ENCODE results near the gene RPL35.
A peak's percentile ranks its signal among the peaks of the same experiment; 100 is the strongest.

Gene RPL35

DNA sequence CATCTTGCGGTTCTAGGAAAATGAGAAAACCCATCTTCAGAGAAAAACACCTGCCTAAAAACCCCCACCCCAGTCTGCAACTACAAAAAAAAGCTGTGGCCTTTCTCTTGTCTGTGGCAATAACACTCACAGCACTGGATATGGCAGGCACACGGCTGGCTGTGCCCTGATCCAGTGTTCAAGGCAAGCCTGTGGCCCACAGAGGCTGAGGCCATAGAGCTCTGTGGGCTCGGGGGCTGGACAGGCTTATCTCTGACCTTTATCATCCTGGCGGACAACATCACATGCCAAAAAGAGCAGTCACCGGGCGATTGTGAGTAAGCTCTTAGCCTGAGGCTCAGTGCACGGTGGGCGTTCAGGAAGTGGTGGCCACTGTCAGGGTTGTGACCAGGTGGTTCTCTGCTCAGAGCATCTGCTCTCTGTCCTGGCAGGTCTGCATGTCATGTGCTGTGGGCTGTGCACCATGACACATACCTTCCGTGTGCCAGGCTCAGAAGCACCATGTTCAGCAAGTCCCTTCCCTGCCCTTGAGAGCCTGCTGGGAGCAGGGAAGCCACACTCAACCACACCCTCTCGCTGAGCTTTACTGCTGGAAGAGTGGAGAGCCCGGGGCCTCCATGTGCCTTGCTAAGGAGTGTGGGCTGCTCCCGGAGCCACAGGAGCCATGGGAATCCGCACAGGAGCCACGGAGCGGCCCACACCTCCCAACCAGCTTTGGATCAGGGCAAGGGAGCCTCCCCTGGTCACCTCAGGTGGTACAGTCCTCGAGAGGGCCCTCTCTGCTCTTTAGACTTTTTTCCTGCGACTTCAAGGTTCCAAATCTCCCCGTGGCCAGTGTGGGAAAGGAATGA, 43.1 kb downstream of the RPL35 start:
- DNase-seq (ENCODE audit: low spot score), result peak; percentile 26

DNA sequence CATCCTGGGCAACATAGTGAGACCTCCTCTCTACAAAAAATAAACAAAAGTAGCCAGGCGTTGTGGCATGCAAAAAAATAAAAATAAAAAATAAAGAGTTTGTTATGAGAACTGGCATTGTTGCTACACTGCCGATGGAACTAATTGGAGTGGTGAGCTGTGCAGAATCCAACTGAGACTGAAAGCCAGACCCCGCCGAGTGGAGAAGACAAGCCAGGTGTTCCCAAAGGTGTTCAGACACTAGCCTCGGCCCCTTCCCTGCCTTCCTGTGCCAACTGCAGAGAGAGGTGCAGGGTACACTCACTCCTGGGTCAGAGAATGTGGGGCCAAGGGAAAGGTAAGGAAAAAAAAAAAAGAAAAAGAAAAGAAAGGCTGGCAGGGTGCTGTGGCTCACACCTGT, 46.2 kb downstream of the RPL35 start:
- DNase-seq (ENCODE audit: low spot score), result no peak

GRCh38 chr9:124814164-124814535, 47.6 kb downstream of the RPL35 start:
- no peak for DNase-seq (ENCODE audit: low spot score)

DNA sequence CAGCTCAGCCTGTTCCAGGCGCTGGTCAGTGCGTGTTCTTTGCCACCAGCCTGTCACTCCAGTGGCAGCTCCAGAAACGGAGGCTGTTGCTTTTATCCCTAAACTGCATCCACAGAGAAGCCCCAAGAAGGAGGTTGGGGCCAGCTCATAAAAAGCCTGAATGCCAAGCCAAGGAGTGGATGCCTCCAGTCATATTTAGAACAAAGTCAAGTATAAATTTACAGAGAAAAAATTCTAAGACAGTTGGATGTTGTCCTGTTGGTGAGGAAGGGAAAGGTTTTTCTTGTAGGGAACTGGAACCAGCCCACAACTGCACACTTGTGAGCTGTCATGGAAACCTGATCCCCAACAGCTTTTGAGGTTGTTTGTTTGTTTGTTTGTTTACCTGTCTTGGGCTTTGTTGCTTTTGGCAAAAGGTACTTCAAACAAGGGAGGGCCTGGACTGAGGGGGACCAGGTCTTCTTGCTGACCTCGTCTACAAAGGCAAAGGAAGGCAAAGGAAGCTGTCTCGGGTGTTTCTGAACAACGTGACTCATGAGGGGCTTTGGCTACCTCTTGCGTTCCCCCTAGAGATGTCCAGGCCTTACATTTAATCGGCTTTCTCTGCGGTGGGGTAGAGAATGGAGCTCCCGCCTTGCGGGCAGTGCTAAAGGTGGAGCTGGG, 48.1 kb downstream of the RPL35 start:
- DNase-seq (ENCODE audit: low spot score), result no peak

DNA sequence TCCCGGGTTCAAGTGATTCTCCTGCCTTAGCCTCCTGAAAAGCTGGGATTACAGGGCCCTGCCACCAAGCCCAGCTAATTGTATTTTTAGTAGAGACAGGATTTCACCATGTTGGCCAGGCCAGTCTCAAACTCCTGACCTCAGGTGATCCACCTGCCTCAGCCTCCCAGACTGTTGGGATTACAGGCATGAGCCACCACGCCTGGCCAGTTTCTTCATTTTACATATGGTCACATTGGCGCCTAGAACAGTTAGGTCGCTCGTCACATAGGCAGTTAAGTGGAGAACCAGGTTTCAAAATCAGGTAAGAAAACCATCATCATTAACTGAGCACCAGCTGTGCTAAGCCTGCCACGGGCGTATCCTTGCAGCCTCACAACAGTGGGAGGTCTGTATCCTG, 48.7 kb downstream of the RPL35 start:
- no peak for DNase-seq (ENCODE audit: low spot score)

DNA sequence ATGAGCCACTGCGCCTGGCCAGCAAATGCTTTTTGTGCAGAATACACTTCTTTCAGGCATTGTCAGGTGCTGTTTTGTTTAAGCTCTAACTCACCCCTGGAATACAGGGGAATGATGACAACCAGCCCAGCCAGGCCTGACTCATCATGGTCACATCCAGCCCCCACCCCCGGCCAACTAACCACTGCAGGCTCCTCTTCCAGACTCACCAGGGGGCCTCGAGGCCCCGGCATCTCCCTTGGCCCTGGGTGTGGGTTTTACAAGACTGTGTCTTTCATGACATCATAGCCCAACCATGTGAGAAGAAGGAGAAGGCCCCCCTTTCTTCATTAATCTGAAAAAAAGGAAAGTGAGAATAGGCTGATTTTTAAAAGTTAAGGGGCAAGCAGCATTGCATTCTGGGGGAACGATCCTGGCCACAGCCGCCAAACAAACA, 49.3 kb downstream of the RPL35 start:
- DNase-seq (ENCODE audit: low spot score), result peak; percentile 17

GRCh38 chr9:124810663-124811355, 50.9 kb downstream of the RPL35 start:
- peak; percentile 47 for DNase-seq (ENCODE audit: low spot score)

DNA sequence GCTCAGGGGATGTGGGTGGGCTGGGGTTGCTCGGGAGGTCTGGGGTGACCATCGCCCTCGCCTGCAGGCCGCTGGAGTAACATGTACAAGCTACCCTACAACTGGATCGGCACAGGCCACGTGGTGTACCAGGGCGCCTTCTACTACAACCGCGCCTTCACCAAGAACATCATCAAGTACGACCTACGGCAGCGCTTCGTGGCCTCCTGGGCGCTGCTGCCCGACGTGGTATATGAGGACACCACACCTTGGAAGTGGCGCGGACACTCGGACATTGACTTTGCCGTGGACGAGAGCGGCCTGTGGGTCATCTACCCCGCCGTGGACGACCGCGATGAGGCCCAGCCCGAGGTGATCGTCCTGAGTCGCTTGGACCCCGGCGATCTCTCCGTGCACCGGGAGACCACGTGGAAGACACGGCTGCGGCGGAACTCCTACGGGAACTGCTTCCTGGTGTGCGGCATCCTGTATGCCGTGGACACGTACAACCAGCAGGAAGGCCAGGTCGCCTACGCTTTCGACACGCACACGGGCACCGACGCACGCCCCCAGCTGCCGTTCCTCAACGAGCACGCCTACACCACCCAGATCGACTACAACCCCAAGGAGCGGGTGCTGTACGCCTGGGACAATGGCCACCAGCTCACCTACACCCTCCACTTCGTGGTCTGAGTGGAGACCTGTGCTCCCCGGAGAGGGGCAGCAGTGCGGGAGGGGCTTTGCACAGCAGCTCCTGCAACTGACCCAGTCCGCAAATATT, 51.8 kb downstream of the RPL35 start:
- no peak for DNase-seq (ENCODE audit: low spot score)

DNA sequence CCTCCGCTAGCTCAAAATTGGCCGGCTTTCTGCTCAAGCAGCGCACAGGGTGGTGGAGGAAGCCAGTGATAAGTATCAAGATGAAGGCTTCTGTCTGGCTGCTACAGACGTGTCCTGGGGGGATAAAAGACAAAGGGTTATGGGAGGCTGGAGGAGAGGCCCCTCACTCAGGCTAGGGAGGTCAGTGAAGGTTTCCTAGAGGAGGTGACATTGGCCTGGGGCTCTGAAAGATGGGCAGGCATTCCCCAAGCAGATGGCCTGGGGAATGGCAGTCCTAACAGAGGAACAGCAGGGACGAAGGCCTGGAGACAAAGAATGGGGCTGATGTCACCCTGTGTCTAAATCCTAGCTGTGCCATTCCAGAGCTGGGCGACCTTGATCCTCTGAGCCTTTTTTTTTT, 52.5 kb downstream of the RPL35 start:
- no peak for DNase-seq (ENCODE audit: low spot score)

- DNase-seq (ENCODE audit: low spot score), result no peak
Measured at GRCh38 chr9:124808246-124808956, 53.4 kb downstream of the RPL35 start.

Measured in cerebellar cortex (tissue), 1 donor.